GM12874 (cell line): ENCODE data around the gene G3BP1.
A peak's percentile ranks its signal among the peaks of the same experiment; 100 is the strongest.

Experiments
- TF ChIP-seq, protein P1 (sequence below): IDR thresholded peaks from 2 replicates; pipeline ENCODE4 v1.5.1; 2011; ENCODE audit warnings: low read depth, mild to moderate bottlenecking, control low read depth, low read length, moderate library complexity; ENCODE audit not compliant: insufficient read depth

G3BP1 gene

DNA sequence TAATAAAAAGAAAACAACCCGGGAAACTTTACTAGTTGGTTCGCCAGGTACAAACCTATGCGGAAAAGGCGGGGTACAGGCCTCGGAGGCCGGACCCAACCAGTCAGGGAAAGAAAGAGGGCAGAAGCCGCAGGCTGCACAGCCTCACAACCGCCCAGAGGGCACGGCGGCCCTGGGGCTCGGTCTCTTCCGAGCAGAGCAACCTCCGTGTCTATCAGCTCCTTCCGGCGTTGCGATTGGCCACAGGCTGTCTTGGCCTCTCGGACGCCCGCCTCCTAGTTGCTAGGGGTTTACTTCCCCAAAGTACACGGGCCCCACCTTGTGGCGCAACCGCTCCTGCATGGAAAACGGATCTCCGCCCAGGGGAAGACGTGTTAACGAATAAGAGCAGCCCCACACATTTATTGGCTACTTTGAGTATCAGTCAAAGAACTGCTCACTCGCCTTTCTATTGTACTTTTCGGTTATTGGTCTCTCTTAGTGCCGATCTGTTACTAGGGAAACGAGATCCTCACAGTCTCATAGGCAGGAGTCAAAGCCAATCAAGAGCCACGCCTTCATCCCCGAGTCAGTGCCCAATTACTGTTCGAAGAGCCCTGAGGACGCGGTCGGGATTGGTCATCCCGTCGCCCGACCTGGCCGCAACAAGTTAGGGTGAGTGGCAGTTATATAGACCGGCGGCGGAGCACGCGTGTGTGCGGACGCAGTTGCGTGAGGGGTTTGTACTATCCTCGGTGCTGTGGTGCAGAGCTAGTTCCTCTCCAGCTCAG, at the start of gene G3BP1:
Gene G3BP1, plus strand, starts transcription at position 696 of the 770 bp plus-strand sequence. CDS start 14,667 bp downstream, outside the sequence.
- TF ChIP-seq, protein P1, sequence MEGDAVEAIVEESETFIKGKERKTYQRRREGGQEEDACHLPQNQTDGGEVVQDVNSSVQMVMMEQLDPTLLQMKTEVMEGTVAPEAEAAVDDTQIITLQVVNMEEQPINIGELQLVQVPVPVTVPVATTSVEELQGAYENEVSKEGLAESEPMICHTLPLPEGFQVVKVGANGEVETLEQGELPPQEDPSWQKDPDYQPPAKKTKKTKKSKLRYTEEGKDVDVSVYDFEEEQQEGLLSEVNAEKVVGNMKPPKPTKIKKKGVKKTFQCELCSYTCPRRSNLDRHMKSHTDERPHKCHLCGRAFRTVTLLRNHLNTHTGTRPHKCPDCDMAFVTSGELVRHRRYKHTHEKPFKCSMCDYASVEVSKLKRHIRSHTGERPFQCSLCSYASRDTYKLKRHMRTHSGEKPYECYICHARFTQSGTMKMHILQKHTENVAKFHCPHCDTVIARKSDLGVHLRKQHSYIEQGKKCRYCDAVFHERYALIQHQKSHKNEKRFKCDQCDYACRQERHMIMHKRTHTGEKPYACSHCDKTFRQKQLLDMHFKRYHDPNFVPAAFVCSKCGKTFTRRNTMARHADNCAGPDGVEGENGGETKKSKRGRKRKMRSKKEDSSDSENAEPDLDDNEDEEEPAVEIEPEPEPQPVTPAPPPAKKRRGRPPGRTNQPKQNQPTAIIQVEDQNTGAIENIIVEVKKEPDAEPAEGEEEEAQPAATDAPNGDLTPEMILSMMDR = peak; percentile 58

DNA sequence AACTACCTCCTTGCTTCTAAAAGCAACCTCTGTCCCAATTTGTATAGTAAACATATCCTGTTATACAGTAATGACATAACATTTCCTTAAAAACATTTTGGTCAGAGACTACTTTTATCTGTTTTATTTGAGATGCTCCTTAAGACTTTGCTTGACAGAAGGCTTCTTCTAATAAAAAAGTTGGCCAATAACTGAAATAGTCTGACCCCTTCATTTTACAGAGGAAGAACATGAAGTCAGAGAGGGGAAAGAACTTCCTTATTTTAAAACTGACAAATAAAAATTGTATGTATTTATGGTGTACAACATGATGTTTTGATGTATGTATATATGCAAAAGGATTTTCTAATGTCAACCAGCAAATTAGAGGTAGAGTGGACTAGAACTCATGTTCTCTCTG, 49.2 kb upstream of the G3BP1 start:
- TF ChIP-seq, protein P1 = no peak

DNA sequence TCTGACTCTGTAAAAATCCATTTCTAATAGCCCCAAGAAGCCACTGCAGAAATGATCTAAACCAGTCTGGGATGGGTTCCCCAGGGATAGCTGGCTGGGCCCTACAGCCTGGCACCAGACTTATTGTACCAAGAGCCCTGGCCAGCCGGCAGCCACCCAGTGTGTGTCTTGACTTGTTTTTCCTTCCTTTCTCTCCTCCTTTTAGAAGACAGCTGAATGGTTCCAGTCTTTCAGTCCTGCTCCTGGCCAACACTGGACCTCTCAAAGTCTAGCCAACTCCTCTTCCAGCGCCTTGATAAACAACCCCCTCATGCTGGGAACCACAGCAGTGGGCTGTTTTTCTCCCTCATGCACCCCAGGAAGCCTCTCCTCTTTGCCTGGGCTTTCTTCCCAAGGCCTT, 47.4 kb upstream of the G3BP1 start:
- TF ChIP-seq, protein P1 = no peak

DNA sequence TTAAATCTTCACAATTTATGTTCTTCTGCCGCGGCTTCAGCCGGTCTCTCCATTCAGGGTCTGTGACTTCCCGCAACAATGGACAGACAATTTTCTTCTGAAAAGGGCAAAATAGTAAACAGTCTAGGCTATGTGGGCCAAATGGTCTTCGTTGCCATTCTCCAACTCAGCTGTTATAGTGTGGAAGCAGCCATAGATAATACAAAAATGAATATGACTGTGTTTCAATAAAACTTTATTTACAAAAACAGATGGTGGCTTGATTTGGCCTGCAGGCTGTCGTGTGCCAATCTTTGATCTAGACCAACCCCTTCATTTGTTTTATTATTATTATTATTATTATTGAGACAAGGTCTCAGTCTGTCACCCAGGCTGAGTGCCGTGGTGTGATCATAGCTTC, 41.4 kb upstream of the G3BP1 start:
- TF ChIP-seq, protein P1 = no peak

- TF ChIP-seq, protein P1 = no peak
These were observed 38.2 kb upstream of the G3BP1 start for GRCh38 chr5:151733358-151734063.

GRCh38 chr5:151734064-151734408, 37.7 kb upstream of the G3BP1 start:
- TF ChIP-seq, protein P1 = no peak

DNA sequence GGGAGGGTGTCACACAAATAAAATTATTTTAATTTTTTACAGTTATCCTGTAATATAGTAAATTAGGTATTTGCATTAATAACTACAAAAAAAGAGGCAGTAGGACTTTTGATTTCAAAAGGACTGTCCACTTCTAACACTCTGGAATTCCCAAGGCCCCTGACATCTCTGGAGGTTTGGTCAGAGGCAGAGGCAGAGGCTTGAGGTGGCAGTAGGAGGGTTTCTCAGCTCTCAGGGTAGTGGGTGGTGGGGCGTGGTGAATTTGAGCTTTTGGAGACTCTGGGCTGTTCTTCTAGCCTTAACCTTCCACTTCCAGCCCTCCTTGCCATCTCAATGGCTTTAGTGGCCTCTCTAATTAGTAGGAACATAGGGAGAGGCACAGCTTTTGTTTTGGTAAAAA, 36.1 kb upstream of the G3BP1 start:
- TF ChIP-seq, protein P1 = no peak
